ENCODE measurements around the gene DIS3L2. TPM values are rescaled to one million over a fixed set of nuclear protein-coding genes. Genes with fewer than 3 reads are reported as not detected.
"Not testable (repeated sequence)": the region's sequence is repeated elsewhere in the genome, so short reads cannot be mapped to it uniquely, and the experiment has no call there.

The DIS3L2 gene
- total and polyA plus RNA-seq, 2 experiments from 2014 or later, result 35.5 to 50.1 TPM

DNA sequence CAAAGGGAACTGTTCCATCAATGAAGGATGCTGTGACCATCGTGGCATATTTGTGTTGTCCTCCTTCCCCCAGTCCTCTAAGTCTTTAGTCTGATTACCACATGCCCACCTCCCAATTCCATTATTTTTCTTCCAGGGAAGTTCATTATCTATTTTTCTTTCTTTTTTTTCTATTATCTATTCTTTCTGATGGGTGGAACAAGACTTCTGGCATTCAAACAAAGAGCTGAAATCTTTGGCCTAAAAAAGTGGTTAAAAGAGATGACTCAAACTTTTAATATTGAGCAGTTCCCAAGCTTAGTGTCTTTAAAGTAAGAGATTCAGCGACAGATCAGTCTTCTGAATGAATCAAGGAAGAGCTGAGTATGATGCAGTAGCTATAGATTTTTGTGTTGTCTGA lies 66.6 kb downstream of the DIS3L2 start:
- Histone ChIP-seq H3K9me3 (ENCODE audit: low read depth) (no peaks in the 10 kb centered on the region), H3K27ac (no peak overlapping the region), H3K4me1 (ENCODE audit: low read depth) (peaks cover 6% of the 10 kb centered on the region), H3K36me3 (peaks cover 10% of the 10 kb centered on the region), H3K4me3 (no peak overlapping the region), H3K27me3 (no peaks in the 10 kb centered on the region)
- no peak for DNase-seq (ENCODE audit: low read depth in 1 of 2, low spot score in 1 of 2)
- TF ChIP-seq, protein P1, sequence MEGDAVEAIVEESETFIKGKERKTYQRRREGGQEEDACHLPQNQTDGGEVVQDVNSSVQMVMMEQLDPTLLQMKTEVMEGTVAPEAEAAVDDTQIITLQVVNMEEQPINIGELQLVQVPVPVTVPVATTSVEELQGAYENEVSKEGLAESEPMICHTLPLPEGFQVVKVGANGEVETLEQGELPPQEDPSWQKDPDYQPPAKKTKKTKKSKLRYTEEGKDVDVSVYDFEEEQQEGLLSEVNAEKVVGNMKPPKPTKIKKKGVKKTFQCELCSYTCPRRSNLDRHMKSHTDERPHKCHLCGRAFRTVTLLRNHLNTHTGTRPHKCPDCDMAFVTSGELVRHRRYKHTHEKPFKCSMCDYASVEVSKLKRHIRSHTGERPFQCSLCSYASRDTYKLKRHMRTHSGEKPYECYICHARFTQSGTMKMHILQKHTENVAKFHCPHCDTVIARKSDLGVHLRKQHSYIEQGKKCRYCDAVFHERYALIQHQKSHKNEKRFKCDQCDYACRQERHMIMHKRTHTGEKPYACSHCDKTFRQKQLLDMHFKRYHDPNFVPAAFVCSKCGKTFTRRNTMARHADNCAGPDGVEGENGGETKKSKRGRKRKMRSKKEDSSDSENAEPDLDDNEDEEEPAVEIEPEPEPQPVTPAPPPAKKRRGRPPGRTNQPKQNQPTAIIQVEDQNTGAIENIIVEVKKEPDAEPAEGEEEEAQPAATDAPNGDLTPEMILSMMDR (IDR thresholded peaks at IDR 0.05; ENCODE audit: low read depth, low read length), result no peak

DNA sequence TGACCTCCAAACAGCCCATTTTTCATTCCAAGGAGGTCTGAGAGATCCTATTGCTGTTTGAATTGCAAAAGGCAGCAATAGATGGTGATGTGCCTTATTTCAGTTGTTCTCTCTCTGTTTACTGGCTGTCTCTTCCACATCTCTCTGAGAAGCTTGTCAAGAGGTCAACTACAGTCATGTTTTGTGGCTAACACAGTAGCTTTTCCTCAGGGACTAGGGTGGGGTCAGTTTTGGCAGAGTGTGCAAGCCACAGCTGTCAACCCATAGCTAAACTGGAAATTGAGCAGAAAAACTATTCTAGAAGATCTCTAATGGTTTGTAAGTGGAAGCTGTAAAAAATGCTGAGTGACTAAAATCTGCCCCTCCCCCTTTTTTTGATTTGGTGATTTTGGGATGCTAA lies 67.1 kb downstream of the DIS3L2 start:
- TF ChIP-seq, protein P1 (IDR thresholded peaks at IDR 0.05; ENCODE audit: low read depth, low read length), result no peak

DNA sequence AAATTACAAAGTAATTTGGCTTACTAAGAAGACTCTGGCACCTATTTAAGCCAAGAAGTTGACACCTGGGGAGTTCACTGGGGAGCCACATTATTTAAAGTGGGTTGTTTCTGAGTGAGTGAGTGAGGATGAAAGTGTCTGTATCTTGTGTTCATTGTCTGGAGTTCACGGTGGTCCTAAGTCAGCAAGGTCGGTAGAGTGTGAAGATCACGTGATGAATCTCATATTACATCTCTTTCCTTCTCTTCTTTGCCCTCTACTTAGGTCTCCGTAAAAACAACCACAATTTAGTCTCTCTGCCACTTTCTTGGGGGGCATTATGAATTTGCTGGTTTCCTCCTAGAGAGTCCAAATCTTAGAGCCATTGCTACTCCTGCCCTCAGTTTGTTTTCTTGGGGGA lies 67.8 kb downstream of the DIS3L2 start:
- Histone ChIP-seq H3K27me3 (no peaks in the 10 kb centered on the region), H3K36me3 (peaks cover 9% of the 10 kb centered on the region), H3K9me3 (ENCODE audit: low read depth) (no peaks in the 10 kb centered on the region), H3K27ac (no peak overlapping the region), H3K4me3 (no peak overlapping the region), H3K4me1 (ENCODE audit: low read depth) (no peaks in the 10 kb centered on the region)
- no peak for DNase-seq (ENCODE audit: low read depth in 1 of 2, low spot score in 1 of 2)
- TF ChIP-seq, protein P1 (IDR thresholded peaks at IDR 0.05; ENCODE audit: low read depth, low read length), result no peak

More for the DNA sequence above, 67.1 kb downstream of the DIS3L2 start:
- Histone ChIP-seq H3K4me1 (ENCODE audit: low read depth) (peaks cover under 1% of the 10 kb centered on the region), H3K4me3 (no peak overlapping the region), H3K27me3 (no peaks in the 10 kb centered on the region), H3K36me3 (peaks cover 10% of the 10 kb centered on the region), H3K27ac (no peak overlapping the region), H3K9me3 (ENCODE audit: low read depth) (no peaks in the 10 kb centered on the region)
- peak in 1 of 2 donors; percentile 61 for DNase-seq (ENCODE audit: low read depth in 1 of 2, low spot score in 1 of 2)

DNA sequence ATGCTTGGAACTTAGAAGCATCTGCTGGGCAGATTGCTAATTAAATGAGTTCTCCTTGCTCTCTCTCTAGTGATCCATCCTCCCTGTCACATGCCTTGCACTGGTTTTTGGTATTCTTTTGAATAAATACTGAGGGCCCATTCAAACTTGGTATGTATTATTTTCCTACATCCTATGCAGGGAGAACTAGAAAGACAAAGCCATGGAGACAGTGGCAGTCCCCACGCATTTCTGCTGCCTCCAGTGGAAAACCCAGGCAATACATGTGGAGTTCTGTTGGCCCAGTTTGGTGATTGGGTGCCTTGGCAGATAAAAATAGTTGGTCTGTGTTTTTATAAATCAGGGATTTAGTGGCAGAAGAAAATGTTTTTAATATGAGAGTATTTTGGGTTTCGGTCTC lies 68.7 kb downstream of the DIS3L2 start:
- Histone ChIP-seq H3K9me3 (ENCODE audit: low read depth) (no peaks in the 10 kb centered on the region), H3K4me3 (no peak overlapping the region), H3K4me1 (ENCODE audit: low read depth) (no peaks in the 10 kb centered on the region), H3K27me3 (no peaks in the 10 kb centered on the region), H3K36me3 (peaks cover 2% of the 10 kb centered on the region), H3K27ac (no peak overlapping the region)
- no peak for DNase-seq (ENCODE audit: low read depth in 1 of 2, low spot score in 1 of 2)
- TF ChIP-seq, protein P1 (IDR thresholded peaks at IDR 0.05; ENCODE audit: low read depth, low read length), result peak; percentile 18

DNA sequence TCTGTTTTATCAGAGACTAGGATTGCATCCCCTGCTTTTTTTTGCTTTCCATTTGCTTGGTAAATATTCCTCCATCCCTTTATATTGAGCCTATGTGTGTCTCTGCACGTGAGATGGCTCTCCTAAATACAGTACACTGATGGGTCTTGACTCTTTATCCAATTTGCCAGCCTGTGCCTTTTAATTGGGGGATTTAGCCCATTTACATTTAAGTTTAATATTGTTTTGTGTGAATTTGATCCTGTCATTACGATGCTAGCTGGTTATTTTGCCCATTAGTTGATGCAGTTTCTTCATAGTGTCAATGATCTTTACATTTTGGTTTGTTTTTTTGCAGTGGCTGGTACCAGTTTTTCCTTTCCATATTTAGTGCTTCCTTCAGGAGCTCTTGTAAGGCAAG lies 73.8 kb downstream of the DIS3L2 start:
- not testable (repeated sequence) for H3K9me3 ChIP-seq (ENCODE audit: low read depth); H3K27ac ChIP-seq; H3K4me3 ChIP-seq; H3K27me3 ChIP-seq; DNase-seq (ENCODE audit: low read depth in 1 of 2, low spot score in 1 of 2); H3K4me1 ChIP-seq (ENCODE audit: low read depth); H3K36me3 ChIP-seq

DNA sequence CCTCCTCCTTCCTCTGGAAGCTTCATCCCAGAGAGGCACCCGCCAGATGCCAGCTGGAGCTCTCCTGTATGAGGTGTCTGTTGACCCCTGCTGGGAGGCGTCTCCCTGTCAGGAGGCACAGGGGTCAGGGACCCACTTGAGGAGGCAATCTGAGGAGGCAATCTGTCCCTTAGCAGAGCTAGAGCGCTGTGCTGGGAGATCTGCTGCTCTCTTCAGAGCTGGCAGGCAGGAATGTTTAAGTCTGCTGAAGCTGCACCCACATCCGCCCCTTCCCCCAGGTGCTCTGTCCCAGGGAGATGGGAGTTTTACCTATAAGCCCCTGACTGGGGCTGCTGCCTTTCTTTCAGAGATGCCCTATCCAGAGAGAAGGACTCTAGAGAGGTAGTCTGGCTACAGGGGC lies 75.4 kb downstream of the DIS3L2 start:
- H3K27me3 ChIP-seq; H3K4me1 ChIP-seq (ENCODE audit: low read depth); H3K9me3 ChIP-seq (ENCODE audit: low read depth); H3K27ac ChIP-seq; H3K4me3 ChIP-seq; H3K36me3 ChIP-seq; DNase-seq (ENCODE audit: low read depth in 1 of 2, low spot score in 1 of 2): not testable (repeated sequence)

Measured in cardiac muscle cell (in vitro differentiated cells and primary cell).